LNCaP clone FGC (cell line): ENCODE results near the gene MSGN1.

ENCODE experiments used
- DNase-seq: peaks from one replicate; pipeline ENCODE4 v3.0.0-alpha.2; 2011; ENCODE audit warnings: low read depth
- H3K4me3 ChIP-seq: 2 replicates; pipeline ENCODE4 v1.5.1; 2011; ENCODE audit warnings: mild to moderate bottlenecking, low read depth, low read length, control low read depth
- CTCF ChIP-seq: IDR thresholded peaks from 2 replicates; pipeline ENCODE4 v1.5.1; 2012; ENCODE audit warnings: mild to moderate bottlenecking; ENCODE audit not compliant: control insufficient read depth, insufficient read depth; ENCODE audit errors: extremely low read depth

Gene MSGN1

GRCh38 chr2:17804358-17804757 is 11.9 kb upstream of the MSGN1 start:
- no peak for DNase-seq
- H3K4me3 ChIP-seq, result no peak overlapping the region
- no peak for TF ChIP-seq CTCF

DNA sequence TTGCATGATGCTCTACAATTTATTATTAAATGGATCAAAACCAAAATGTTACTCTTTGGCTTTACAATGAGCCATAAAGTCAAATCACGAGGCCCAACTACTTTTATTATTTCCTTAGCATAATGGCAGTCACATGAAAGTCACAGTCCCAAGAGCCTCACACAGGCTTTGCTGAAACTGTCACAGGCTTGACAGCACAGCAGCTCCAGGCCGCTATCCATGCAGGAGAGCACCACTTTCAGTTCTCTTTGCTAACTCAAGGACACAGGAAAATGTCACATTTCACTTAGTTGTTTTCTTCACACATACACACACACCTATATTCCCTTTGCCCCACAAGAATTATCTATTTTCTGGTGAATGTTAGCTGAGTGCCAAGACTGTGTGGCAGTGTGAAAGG is 11.1 kb upstream of the MSGN1 start:
- DNase-seq, result no peak
- no peak for TF ChIP-seq CTCF
- no peak overlapping the region for H3K4me3 ChIP-seq

DNA sequence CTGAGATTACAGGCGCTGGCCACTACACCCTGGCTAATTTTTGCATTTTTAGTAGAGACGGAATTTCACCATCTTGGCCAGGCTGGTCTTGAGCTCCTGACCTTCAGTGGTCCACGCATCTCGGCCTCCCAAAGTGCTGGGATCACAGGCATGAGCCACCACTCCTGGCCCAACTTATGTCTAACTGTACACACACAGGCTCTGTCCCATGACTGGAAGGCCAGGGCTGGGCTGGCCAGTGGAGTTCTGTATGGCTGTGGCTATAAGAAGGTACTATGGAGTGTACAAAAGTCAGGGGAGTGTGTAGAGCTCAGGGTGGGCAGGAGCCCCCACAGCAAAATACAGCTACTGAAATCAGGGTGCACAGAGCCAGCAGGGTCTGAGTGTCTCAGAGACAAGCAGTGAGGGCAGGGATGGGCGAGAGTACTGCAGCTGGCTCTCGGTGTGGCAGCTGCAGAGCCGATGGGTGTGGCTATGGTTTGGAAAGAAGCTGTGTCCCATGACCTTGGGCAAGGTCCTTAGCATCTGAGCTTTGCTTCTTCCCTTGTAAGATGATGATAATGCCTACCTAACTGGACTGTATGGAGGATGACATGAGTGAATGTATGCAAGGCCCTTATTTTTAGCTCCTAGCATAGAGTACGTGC is 10.4 kb upstream of the MSGN1 start:
- no peak overlapping the region for H3K4me3 ChIP-seq
- TF ChIP-seq CTCF, result no peak
- no peak for DNase-seq

DNA sequence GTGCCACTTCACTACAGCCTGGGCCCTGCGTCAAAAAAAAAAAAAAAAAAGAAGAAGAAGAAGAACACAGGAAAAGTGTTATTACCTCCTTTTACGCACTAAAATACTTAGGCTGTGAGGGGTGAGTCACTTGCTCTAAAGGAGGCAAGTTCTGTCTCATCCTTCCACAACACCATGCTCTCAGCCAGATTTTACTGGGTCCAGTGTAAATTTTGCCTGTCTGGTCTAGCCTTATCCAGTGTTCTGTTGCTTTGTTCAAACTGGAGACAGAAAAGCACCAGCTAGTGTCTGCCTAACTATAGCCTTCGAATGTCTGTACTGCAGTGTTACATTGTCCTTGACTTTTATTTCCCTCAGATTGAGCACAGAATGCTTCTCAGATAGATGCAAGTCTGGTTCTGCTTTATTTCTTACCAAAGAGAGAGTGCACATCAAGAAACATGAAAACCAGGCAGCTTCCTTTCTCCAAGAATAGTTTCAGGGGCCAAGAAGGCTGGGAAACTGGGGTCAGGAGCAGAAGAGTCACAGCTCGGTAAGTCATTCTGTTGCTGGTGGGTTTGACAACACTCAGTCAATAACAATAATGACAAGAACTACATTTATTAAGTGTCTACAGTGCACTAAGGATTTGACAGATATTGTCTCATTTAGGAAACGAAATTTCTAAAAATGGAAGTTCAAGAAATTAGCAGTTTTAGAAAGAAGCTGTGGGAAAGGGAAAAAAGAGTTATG is 3.1 kb upstream of the MSGN1 start:
- no peak overlapping the region for H3K4me3 ChIP-seq
- DNase-seq, result no peak

GRCh38 chr2:17813742-17814473 is 2.4 kb upstream of the MSGN1 start:
- no peak for TF ChIP-seq CTCF
- H3K4me3 ChIP-seq, result no peak overlapping the region
- no peak for DNase-seq

More for the DNA sequence above, 3.1 kb upstream of the MSGN1 start:
- TF ChIP-seq CTCF, result no peak

DNA sequence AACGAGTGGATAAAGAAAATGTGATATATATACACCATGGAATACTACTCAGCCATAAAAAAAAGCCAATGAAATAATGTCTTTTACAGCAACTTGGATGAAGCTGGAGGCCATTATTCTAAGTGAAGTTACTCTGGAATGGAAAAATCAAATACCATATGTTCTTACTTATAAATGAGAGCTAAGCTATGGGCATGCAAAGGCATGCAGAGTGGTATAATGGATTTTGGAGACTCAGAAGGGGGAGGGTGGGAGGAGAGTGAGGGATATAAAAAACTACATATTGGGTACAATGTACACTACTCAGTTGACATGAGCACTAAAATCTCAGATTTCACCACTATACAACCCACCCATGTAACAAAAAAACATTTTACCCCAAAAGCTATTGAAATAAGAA is 1.7 kb upstream of the MSGN1 start:
- H3K4me3 ChIP-seq, result no peak overlapping the region
- DNase-seq, result no peak
- TF ChIP-seq CTCF, result no peak
